SKM-1 treated with dmso at 0.1 percent for 144 hours (cell line): ENCODE measurements around the gene UCKL1.
"Not testable (repeated sequence)": the region's sequence is repeated elsewhere in the genome, so short reads cannot be mapped to it uniquely, and the experiment has no call there.

ENCODE experiments used
- DNase-seq: peaks from one replicate; lab custom pipeline; 2025; ENCODE audit not compliant: unreplicated experiment; lab: John Stamatoyannopoulos, UW

The UCKL1 gene

GRCh38 chr20:63944078-63944941, 11.9 kb downstream of the UCKL1 start:
- DNase-seq: no peak

- no peak for DNase-seq
Observed at GRCh38 chr20:63943808-63944077, 12.5 kb downstream of the UCKL1 start.

- DNase-seq: no peak
Observed at GRCh38 chr20:63942969-63943807, 13.0 kb downstream of the UCKL1 start.

DNA sequence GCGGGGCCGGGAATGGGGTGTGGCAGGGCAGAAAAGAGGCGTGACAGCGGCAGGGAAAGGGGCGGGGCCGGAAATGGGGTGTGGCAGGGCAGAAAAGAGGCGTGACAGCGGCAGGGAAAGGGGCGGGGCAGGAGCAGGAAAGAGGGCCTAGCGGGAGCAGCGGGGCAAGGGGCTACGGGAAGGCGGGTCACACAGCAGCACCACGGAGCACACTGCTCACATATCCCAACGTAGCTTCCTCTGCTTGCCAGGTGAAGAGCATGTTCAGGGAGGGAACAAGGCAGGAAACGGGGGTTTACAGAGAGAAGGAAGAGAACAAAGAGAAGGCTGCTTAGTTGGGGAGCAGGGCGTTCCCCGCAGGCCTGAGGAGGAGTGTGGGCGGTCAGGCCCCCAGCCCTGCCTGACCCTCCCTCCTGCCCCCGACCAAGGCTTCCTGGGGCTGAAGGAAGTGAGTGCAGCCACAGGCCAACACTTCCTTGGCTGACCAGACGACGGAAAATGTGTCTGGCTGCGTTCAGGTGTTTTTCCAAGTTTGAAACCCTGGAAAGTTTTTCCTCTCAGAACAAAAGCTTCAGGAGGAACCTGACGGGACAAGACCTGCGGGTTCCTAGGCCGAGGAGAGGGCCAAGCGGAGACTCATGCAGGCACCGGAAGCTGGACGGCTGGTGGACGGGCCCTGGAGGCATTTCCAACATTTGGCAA, 13.8 kb downstream of the UCKL1 start:
- DNase-seq: peak; percentile 24

- peak; percentile 24 for DNase-seq
Observed at GRCh38 chr20:63941282-63942081, 14.7 kb downstream of the UCKL1 start.

DNA sequence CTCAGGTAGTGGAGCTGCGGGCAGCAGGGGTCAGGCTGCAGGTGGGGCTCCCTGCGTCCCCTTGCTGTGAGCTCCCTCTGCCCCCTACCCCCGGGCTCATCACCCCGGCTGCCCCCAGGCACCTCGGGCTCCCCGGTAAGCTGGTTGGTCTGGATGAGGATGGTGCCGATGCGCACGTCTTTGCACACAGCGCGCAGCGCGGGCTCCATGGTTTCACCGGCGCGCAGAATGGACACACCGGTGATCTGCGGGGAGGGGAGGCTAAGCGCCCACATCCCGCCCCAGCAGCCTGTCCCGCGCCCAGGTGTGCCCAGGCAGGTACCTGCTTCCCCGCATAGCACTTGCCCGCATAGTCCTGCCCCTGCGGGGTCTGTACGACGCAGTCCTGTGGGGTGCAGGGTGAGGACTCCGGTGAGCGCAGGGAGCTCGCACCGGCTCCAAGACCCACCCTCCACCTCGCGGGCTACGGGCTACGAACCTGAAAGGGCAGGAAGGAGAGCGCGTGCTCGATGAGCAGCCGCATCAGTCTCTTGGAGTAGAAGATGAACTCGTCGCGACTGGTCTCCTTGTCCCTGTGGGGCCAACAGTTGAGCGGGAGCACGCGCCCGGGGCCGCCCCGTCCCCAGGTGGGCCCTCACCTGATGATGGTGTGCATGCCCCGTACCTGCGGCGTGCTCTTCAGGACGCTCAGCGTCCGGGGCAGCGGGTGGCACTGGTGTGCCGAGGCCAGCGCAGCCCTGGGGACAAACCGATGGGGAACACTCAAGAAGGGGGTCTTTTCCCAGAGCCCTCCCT, 15.5 kb downstream of the UCKL1 start:
- no peak for DNase-seq

DNA sequence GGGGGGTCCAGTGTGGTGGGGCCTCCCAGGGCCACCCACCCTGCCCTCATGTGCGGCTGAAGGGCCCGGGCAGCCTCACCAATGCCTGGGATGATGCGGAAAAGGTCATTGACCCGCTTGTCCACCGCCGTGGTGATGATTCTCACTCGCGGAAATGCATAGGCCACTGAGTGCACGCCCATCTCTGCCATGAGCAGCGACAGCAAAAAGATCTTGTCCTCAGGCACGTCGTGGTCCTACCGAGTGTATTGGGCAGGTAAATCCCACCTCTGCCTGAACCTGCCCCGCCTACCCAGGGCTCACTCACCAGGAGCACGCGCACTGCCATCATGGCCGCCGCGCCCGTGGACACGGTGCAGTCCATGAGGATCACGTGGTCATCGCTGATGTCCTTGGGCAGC, 16.1 kb downstream of the UCKL1 start:
- DNase-seq: no peak

- DNase-seq: no peak
Observed at GRCh38 chr20:63939061-63939935, 16.9 kb downstream of the UCKL1 start.

DNA sequence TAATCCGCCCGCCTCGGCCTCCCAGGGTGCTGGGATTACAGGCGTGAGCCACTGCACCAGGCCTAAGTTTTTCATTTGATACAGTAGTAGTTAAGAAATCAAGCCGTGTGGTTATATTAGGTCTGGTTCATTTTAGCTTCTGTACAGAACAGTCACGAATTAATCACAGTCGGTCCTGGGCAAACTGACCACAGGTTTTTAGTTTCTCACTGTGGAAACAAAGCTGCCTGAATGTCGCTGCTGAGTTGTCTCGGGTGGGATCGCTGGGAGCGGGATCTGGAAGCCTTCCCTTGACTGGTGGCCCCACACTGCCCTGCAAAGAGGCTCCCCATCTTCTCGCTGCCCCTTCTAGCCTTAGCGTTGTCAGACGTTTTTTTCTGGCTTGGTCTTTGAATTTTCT, 18.6 kb downstream of the UCKL1 start:
- no peak for DNase-seq

DNA sequence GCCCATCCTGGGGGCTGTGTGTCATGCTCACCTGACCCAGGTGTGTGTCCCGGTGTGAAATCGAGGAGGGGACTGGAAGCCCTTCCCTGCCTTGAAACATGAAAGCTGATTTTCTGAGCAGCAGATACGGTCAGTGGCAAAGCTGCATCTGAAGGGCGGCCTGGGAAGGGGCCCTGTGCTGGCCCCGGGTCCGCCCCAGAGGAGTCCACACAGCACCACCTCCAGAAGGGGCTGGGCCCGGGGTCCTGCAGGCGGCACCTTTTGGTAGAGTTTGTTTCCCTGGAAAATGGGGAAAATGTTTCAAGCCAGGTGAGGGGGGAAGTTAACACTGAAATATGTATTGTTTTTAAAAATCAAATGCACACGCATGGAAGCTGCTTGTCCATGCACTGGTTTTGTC, 20.8 kb downstream of the UCKL1 start:
- DNase-seq: no peak

DNA sequence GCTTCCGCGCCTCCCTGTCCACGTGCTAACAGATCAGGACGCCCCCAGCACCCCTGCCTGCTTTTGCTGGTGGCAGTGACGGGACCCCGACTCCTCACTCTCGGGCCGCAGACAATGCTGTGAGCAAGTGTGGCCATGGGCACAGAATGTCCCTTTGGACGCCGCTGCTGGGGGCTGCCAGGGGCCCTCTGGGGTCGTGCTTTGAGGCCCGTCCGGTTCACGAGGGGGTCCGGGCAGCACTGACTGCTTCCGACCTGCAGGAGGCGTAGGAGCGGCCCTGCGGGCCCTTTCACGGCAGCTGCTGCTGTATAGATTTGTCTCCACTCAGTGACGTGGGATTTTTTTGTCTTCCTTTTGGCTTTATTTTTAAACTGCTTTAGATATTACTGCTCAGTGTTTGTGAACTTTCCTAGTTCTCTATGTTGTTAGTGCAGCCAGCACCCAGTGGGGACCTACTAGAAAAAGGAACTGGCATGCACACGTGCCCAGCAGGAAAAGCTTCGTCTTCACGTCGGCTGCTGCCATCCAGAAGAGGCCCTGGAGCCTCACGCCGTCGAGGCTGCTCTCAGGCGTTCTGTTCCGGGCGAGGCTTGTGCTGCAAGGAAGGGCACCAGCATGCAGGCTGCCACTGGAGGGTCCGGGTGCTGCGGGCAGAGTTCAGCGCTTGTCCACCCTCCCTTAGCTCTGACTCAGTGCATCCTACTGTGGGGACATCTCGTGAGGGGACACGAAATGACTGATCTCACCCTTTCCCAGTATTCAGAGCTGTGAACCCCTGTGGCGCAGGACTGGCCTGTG, 21.7 kb downstream of the UCKL1 start:
- no peak for DNase-seq

GRCh38 chr20:63933646-63934045, 22.6 kb downstream of the UCKL1 start:
- no peak for DNase-seq

GRCh38 chr20:63932606-63933160, 23.5 kb downstream of the UCKL1 start:
- no peak for DNase-seq

DNA sequence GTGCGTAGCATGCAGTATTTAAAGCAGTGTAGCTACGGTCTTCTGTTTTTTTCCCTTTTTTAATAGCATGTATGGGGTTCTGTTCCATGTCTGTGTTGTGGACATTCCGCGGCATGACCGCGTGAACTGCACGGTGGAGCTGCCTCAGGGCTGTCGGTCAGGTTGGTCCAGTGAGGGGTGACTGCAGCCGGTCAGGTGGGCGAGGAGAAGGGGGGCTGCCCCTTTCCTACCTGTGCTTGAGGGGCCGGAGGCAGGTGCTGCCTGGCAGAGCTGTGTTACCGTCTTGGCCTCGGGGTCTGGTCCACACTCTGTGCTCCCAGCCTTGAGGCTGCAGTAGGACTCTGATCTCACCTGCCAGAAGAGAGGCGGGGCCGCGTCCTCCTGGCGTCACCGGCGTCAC, 24.5 kb downstream of the UCKL1 start:
- no peak for DNase-seq

- DNase-seq: no peak
Observed at GRCh38 chr20:63930971-63931553, 25.2 kb downstream of the UCKL1 start.

GRCh38 chr20:63929473-63929883, 26.7 kb downstream of the UCKL1 start:
- DNase-seq: not testable (repeated sequence)

DNA sequence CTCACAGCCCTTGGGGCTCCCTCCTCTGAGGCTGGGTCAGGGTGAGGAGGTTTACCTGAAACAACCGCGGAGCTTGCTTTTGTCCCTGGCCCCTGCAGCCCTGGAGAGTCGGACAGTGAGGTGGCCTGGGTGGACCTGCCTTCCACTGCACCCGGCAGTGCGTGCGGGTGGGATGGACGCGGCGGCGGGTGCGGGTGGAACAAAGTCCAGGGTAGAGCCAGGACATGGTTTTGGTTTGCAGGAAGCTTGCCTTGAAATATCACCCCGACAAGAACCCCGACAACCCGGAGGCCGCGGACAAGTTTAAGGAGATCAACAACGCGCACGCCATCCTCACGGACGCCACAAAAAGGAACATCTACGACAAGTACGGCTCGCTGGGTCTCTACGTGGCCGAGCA, 27.1 kb downstream of the UCKL1 start:
- DNase-seq: no peak

GRCh38 chr20:63926298-63926697, 29.9 kb downstream of the UCKL1 start:
- DNase-seq: no peak
